Measurements from ENCODE around the gene PPP4C.
A peak's percentile ranks its signal among the peaks of the same experiment; 100 is the strongest.
"Not testable (repeated sequence)": the region's sequence is repeated elsewhere in the genome, so short reads cannot be mapped to it uniquely, and the experiment has no call there.

PPP4C gene

GRCh38 chr16:30075503-30076275, at the start of gene PPP4C:
PPP4C (plus strand) TSS chr16:30075994; CDS start chr16:30076378, 384 bp downstream.
- Histone ChIP-seq H3K9me3 (no peaks in the 10 kb centered on the region), H3K4me3 (peak within 1 kb of the TSS; percentile 86), H3K27me3 (ENCODE audit: low read depth) (no peaks in the 10 kb centered on the region), H3K36me3 (replicated peaks) (peaks cover 57% of the 10 kb centered on the region), H3K4me1 (peaks cover 9% of the 10 kb centered on the region)
- in situ Hi-C loops (cut with MboI; ENCODE audit: low sequenced_read_pairs): loop anchor here (25.0 kb wide), 1 partner anchor 312 kb away; the partner anchor contains the start of genes SEPTIN1 and ZNF48
- DNase-seq (ENCODE audit: low spot score in 2 of 2): peak; percentile 89 to 93

- no peaks in the 10 kb centered on the region for H3K9me3 ChIP-seq
- in situ Hi-C loops (cut with MboI; ENCODE audit: low sequenced_read_pairs): loop anchor here (10.0 to 25.0 kb wide), 2 partner anchors 332 to 914 kb away; no protein-coding TSS in a partner anchor
- peaks cover 50% of the 10 kb centered on the region for H3K27me3 ChIP-seq (ENCODE audit: low read depth)
- no peak for DNase-seq (ENCODE audit: low spot score in 2 of 2)
- H3K4me1 ChIP-seq: no peaks in the 10 kb centered on the region
- H3K36me3 ChIP-seq (replicated peaks): no peaks in the 10 kb centered on the region
- no peak overlapping the region for H3K4me3 ChIP-seq
Observed at GRCh38 chr16:30026449-30026848, 49.3 kb upstream of the PPP4C start.

DNA sequence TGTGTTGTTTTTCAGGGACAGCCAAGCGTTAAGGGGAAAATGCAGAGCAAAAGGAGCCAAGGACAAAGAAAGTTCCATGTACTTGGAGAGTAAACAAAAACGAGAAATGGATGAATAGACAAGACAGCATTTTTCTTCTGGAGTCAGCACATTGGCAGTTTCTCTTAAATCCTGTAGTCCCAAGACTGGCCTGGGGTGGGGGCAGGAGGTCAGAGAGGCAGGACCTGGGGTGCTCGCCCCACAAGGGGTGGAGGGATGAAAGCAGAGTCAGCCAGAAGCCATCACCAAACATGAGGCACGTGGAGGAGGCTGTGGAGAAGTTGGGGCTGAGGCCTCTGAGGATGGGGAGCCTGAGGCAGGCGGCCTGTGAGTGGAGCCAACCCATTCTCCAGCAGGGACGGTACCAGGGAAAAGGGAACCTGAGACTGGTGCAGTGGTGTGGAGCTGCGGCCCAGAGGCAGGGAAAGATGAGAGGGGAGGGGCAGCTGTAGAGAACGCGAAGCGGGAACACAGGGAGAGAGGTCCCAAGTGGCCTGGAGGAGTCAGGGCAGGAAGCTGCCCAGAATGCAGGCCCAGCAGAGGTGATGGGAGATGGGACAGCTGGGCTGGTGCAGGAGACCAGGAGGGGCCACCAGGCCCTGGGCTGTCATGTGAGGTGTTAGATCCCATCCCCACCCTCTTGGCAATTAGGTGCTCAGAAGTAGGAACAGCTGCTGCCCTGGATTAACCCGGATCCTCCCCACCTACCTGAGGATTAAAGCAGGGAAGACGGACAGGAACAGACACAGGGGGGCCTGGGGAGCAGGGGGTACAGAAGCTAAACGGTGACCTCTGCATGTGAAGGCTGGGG, 48.0 kb upstream of the PPP4C start:
- no peaks in the 10 kb centered on the region for H3K9me3 ChIP-seq
- H3K4me1 ChIP-seq: no peaks in the 10 kb centered on the region
- no peak for DNase-seq (ENCODE audit: low spot score in 2 of 2)
- in situ Hi-C loops (cut with MboI; ENCODE audit: low sequenced_read_pairs): loop anchor here (10.0 to 25.0 kb wide), 2 partner anchors 333 to 916 kb away; no protein-coding TSS in a partner anchor
- peaks cover 52% of the 10 kb centered on the region for H3K27me3 ChIP-seq (ENCODE audit: low read depth)
- no peaks in the 10 kb centered on the region for H3K36me3 ChIP-seq (replicated peaks)
- no peak overlapping the region for H3K4me3 ChIP-seq

DNA sequence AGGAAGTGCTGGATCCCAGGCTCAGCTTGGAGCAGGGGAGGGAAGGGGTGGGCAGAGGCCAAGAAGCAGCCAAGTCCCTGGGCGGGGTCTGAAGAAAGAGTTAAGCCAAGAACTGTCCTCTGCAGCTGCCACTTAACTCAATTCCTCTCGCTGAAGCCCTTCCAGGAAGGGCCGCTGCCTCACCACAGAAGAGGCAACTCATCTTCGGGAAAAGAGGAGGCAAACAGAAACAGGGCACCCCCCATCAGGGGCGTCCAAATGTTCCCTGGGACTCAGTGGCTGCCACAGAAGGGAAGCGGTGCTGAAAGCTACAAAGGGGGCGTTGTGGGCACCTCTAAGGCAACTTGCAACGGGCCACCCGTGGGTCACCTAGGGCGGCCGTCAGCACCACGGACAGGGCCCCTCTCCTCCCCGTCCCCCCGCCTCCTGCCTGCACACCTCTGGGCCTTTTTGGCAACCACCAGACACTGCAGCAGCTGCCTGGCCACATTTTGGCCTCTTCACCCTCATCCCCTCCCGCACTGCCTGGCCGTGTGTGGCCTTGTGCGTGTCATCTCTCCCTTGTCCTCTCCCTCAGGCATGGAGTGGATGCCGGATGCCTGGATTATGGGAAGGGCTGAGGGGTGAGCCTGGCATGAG, 47.2 kb upstream of the PPP4C start:
- peaks cover 52% of the 10 kb centered on the region for H3K27me3 ChIP-seq (ENCODE audit: low read depth)
- no peaks in the 10 kb centered on the region for H3K36me3 ChIP-seq (replicated peaks)
- H3K9me3 ChIP-seq: no peaks in the 10 kb centered on the region
- peak in 1 of 2 experiments; percentile 69 for DNase-seq (ENCODE audit: low spot score in 2 of 2)
- no peaks in the 10 kb centered on the region for H3K4me1 ChIP-seq
- no peak overlapping the region for H3K4me3 ChIP-seq
- in situ Hi-C loops (cut with MboI; ENCODE audit: low sequenced_read_pairs): loop anchor here (10.0 to 25.0 kb wide), 2 partner anchors 334 to 916 kb away; no protein-coding TSS in a partner anchor

- in situ Hi-C loops (cut with MboI; ENCODE audit: low sequenced_read_pairs): loop anchor here (25.0 kb wide), 1 partner anchor 918 kb away; no protein-coding TSS in a partner anchor
- DNase-seq (ENCODE audit: low spot score in 2 of 2): no peak
- H3K27me3 ChIP-seq (ENCODE audit: low read depth): peaks cover 54% of the 10 kb centered on the region
Observed at GRCh38 chr16:30030011-30030685, 45.6 kb upstream of the PPP4C start.

DNA sequence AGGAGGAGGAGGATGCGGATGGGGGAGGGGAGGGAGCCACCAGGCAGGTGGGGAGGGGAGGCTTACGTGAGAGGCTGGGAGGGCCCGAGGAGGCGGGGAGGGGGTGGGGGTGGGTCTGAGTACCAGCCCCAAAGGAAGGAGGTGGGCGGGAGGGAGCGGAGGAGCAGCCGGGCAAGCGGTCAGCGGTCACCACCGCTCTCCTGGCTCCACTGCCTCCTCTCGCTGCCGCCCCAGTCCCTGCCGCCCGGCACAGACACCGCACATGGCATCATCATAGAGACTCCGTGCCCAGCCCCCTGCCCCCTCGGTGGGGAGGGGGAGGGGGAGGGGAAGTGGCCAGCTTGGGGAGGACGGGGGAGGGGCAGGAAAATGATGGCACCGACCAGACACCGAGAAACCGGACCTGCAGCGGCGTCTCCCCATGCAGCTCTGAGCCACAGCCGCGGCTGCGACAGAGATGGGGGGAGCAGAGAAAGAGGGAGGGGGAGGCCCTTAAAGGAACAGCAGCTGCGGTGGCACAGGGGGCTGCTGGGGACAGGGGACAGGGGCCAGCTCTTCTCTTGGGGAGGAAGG, 44.9 kb upstream of the PPP4C start, which contains the start of gene TLCD3B:
TLCD3B (minus strand) TSS at position 431 of the 573 bp plus-strand sequence. CDS start 744 bp downstream, outside the sequence.
- in situ Hi-C loops (cut with MboI; ENCODE audit: low sequenced_read_pairs): loop anchor here (25.0 kb wide), 1 partner anchor 919 kb away; no protein-coding TSS in a partner anchor
- DNase-seq (ENCODE audit: low spot score in 2 of 2): no peak
- Histone ChIP-seq H3K9me3 (no peaks in the 10 kb centered on the region), H3K4me3 (no peak within 1 kb of the TSS), H3K36me3 (replicated peaks) (no peaks in the 10 kb centered on the region), H3K4me1 (no peaks in the 10 kb centered on the region), H3K27me3 (ENCODE audit: low read depth) (peaks cover 47% of the 10 kb centered on the region)

More at GRCh38 chr16:30030011-30030685, 45.6 kb upstream of the PPP4C start:
- H3K36me3 ChIP-seq (replicated peaks): no peaks in the 10 kb centered on the region
- no peaks in the 10 kb centered on the region for H3K9me3 ChIP-seq
- no peaks in the 10 kb centered on the region for H3K4me1 ChIP-seq
- H3K4me3 ChIP-seq: no peak overlapping the region

DNA sequence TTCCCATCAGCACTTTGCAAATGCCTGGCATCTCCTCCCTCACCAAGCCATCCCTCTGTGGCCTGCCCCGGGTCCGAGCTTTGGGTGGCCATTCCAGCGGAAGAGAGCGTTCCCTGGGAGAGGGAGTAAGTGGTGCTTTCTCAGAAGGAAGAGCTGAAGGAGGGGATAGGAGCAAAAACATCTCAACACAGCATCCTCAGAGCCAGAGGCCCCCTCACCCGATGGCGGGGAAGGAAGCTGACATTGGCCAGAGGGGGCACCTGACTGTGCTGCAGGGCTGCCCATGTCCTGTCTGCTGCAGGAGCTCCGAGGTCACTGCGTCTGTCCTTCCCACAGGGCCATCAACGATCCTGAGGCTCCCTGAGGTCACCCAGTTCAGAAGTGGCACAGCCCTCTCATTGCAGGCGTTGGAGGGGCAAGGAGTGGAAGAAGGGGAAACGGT, 44.3 kb upstream of the PPP4C start:
- in situ Hi-C loops (cut with MboI; ENCODE audit: low sequenced_read_pairs): loop anchor here (25.0 kb wide), 1 partner anchor 919 kb away; no protein-coding TSS in a partner anchor
- Histone ChIP-seq H3K4me1 (no peaks in the 10 kb centered on the region), H3K4me3 (no peak overlapping the region), H3K36me3 (replicated peaks) (no peaks in the 10 kb centered on the region), H3K9me3 (no peaks in the 10 kb centered on the region), H3K27me3 (ENCODE audit: low read depth) (peaks cover 41% of the 10 kb centered on the region)
- no peak for DNase-seq (ENCODE audit: low spot score in 2 of 2)

GRCh38 chr16:30032083-30032819, 43.5 kb upstream of the PPP4C start:
- in situ Hi-C loops (cut with MboI; ENCODE audit: low sequenced_read_pairs): loop anchor here (25.0 kb wide), 1 partner anchor 920 kb away; no protein-coding TSS in a partner anchor
- H3K9me3 ChIP-seq: no peaks in the 10 kb centered on the region
- H3K4me3 ChIP-seq: no peak overlapping the region
- no peaks in the 10 kb centered on the region for H3K4me1 ChIP-seq
- peaks cover 35% of the 10 kb centered on the region for H3K27me3 ChIP-seq (ENCODE audit: low read depth)
- H3K36me3 ChIP-seq (replicated peaks): no peaks in the 10 kb centered on the region
- peak; percentile 70 to 80 for DNase-seq (ENCODE audit: low spot score in 2 of 2)

DNA sequence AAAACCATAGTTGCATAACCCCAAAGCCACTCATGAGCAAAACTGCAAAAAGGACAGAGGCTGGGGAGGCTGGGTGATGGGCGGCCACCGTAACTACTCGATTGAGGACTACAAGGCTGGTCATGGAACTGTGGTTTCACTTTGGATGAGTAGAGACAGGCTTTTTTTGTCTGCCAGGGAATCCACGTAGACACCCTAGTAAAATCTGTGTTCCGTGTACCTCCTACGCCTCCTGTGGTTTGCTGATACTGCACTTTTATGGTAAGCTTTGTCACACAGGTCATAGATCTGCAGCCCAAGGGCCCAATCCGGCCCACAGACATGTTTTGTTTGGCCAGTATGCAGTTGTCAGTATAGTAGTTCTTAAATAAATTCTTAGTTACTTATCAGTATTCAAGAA, 42.5 kb upstream of the PPP4C start:
- Histone ChIP-seq H3K4me3 (no peak overlapping the region), H3K27me3 (ENCODE audit: low read depth) (peaks cover 31% of the 10 kb centered on the region), H3K9me3 (no peaks in the 10 kb centered on the region), H3K36me3 (replicated peaks) (no peaks in the 10 kb centered on the region), H3K4me1 (no peaks in the 10 kb centered on the region)
- in situ Hi-C loops (cut with MboI; ENCODE audit: low sequenced_read_pairs): loop anchor here (25.0 kb wide), 1 partner anchor 921 kb away; no protein-coding TSS in a partner anchor
- DNase-seq (ENCODE audit: low spot score in 2 of 2): no peak

GRCh38 chr16:30040221-30040620, 35.6 kb upstream of the PPP4C start:
- Histone ChIP-seq H3K36me3 (replicated peaks) (no peaks in the 10 kb centered on the region), H3K27me3 (ENCODE audit: low read depth) (no peaks in the 10 kb centered on the region; the same call in none of the 2 replicates)
- in situ Hi-C loops (cut with MboI; ENCODE audit: low sequenced_read_pairs): loop anchor here (25.0 kb wide), 1 partner anchor 928 kb away; no protein-coding TSS in a partner anchor

GRCh38 chr16:30040690-30041089, 35.1 kb upstream of the PPP4C start:
- H3K36me3 ChIP-seq (replicated peaks): not testable (repeated sequence)

More at GRCh38 chr16:30040221-30040620, 35.6 kb upstream of the PPP4C start:
- Histone ChIP-seq H3K4me3 (no peak overlapping the region), H3K9me3 (no peaks in the 10 kb centered on the region), H3K4me1 (no peaks in the 10 kb centered on the region)
- no peak for DNase-seq (ENCODE audit: low spot score in 2 of 2)

More at GRCh38 chr16:30040690-30041089, 35.1 kb upstream of the PPP4C start:
- DNase-seq (ENCODE audit: low spot score in 2 of 2); H3K27me3 ChIP-seq (ENCODE audit: low read depth); H3K4me3 ChIP-seq; H3K9me3 ChIP-seq; H3K4me1 ChIP-seq: not testable (repeated sequence)
- in situ Hi-C loops (cut with MboI; ENCODE audit: low sequenced_read_pairs): loop anchor here (25.0 kb wide), 1 partner anchor 928 kb away; no protein-coding TSS in a partner anchor
